ENCODE results near the gene FERMT1. TPM values are rescaled to one million over a fixed set of nuclear protein-coding genes. Genes with fewer than 3 reads are reported as not detected.

Gene FERMT1
- total and polyA plus RNA-seq, 2 of the 13 experiments (the other 11 are each of a cell fraction or from before 2014, with no cell fraction given): 15.8 to 29.5 TPM

DNA sequence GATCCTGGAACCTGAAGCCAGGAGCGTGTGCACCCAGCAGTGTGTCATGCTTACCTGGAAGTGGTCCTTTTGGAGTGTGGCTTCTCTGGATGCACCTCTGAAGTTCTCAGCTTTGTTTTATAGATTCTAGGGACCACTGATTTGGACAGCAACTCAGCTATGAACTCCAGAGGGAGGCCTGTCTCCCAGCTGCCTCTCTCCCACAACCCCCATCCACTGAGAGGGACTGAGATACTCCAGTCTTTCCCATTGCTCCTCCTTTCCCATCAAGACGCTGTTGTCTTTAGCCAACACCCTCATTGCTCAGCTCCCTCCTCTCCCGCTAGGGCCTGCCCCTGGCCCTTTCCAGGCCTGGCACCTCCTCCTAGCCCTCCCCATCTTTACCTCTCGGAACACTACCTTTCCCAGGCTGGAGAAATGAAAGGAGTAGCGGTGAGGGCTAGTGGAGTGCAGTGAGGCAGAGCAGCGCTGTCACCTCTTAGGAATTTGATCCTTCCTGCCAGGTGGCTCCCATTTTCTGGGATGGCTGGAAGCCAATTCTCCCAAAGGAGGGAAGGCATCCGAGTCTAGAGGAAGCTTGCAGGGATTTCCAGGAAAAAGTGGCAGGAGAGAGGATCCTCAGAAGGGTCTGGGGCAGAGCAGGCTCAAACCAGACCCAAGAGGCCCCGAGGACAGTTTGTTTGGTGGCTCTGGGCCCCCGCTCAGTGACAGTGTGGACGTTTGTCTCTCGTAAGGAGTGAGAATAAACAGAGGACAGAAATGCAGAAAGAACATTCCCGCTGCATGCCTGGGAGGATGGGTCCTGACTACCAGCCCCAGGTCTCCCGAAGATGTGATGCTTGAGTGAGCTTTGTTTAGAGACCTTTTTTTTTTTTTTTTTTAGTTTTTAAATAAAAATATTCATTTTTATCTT, 68.8 kb downstream of the FERMT1 start, which contains the start of gene LRRN4 (continued):
- TF ChIP-seq ZNF484 (CRISPR knock-in tag; IDR thresholded peaks at IDR 0.05; ENCODE audit: borderline replicate concordance, low read depth) (no peak), RORA (CRISPR knock-in tag; IDR thresholded peaks at IDR 0.05) (no peak), ZNF329 (CRISPR knock-in tag; IDR thresholded peaks at IDR 0.05; ENCODE audit: low read depth) (no peak), FOXC1 (CRISPR knock-in tag; IDR thresholded peaks at IDR 0.05; ENCODE audit: borderline replicate concordance) (no peak), ETV5 (CRISPR knock-in tag; IDR thresholded peaks at IDR 0.05; ENCODE audit: borderline replicate concordance) (peak; percentile 43), ZNF678 (CRISPR knock-in tag; IDR thresholded peaks at IDR 0.05) (no peak), ZNF616 (CRISPR knock-in tag; IDR thresholded peaks at IDR 0.05; ENCODE audit: low read depth) (no peak), ZBTB7A (CRISPR knock-in tag; IDR thresholded peaks at IDR 0.05) (no peak), SMARCC2 (IDR thresholded peaks at IDR 0.05) (no peak), RARA (CRISPR knock-in tag; IDR thresholded peaks at IDR 0.05) (no peak), ATM (IDR thresholded peaks at IDR 0.05; ENCODE audit: borderline replicate concordance) (no peak), CHD4 (IDR thresholded peaks at IDR 0.05; ENCODE audit: borderline replicate concordance, low read length) (no peak), ZNF572 (CRISPR knock-in tag; IDR thresholded peaks at IDR 0.05) (0 out of 2 replicates have a peak, but pooled peaks have one; percentile 30), HOXA9 (CRISPR knock-in tag; IDR thresholded peaks at IDR 0.05; ENCODE audit: borderline replicate concordance) (no peak), REXO4 (CRISPR knock-in tag; IDR thresholded peaks at IDR 0.05; ENCODE audit: borderline replicate concordance) (no peak)
- TF ChIP-seq, protein P1, sequence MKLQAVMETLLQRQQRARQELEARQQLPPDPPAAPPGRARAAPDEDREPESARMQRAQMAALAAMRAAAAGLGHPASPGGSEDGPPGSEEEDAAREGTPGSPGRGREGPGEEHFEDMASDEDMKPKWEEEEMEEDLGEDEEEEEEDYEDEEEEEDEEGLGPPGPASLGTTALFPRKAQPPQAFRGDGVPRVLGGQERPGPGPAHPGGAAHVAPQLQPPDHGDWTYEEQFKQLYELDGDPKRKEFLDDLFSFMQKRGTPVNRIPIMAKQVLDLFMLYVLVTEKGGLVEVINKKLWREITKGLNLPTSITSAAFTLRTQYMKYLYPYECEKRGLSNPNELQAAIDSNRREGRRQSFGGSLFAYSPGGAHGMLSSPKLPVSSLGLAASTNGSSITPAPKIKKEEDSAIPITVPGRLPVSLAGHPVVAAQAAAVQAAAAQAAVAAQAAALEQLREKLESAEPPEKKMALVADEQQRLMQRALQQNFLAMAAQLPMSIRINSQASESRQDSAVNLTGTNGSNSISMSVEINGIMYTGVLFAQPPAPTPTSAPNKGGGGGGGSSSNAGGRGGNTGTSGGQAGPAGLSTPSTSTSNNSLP (IDR thresholded peaks at IDR 0.05; ENCODE audit: low read depth, low read length): no peak
- TF ChIP-seq, protein P2, sequence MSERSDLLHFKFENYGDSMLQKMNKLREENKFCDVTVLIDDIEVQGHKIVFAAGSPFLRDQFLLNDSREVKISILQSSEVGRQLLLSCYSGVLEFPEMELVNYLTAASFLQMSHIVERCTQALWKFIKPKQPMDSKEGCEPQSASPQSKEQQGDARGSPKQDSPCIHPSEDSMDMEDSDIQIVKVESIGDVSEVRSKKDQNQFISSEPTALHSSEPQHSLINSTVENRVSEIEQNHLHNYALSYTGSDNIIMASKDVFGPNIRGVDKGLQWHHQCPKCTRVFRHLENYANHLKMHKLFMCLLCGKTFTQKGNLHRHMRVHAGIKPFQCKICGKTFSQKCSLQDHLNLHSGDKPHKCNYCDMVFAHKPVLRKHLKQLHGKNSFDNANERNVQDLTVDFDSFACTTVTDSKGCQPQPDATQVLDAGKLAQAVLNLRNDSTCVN (CRISPR knock-in tag; IDR thresholded peaks at IDR 0.05; ENCODE audit: borderline replicate concordance): no peak
- TF ChIP-seq, protein P3, sequence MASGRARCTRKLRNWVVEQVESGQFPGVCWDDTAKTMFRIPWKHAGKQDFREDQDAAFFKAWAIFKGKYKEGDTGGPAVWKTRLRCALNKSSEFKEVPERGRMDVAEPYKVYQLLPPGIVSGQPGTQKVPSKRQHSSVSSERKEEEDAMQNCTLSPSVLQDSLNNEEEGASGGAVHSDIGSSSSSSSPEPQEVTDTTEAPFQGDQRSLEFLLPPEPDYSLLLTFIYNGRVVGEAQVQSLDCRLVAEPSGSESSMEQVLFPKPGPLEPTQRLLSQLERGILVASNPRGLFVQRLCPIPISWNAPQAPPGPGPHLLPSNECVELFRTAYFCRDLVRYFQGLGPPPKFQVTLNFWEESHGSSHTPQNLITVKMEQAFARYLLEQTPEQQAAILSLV (CRISPR knock-in tag; IDR thresholded peaks at IDR 0.05; ENCODE audit: borderline replicate concordance): peak; percentile 42; the same call in 1 of the 2 replicates
- TF ChIP-seq, protein P4, sequence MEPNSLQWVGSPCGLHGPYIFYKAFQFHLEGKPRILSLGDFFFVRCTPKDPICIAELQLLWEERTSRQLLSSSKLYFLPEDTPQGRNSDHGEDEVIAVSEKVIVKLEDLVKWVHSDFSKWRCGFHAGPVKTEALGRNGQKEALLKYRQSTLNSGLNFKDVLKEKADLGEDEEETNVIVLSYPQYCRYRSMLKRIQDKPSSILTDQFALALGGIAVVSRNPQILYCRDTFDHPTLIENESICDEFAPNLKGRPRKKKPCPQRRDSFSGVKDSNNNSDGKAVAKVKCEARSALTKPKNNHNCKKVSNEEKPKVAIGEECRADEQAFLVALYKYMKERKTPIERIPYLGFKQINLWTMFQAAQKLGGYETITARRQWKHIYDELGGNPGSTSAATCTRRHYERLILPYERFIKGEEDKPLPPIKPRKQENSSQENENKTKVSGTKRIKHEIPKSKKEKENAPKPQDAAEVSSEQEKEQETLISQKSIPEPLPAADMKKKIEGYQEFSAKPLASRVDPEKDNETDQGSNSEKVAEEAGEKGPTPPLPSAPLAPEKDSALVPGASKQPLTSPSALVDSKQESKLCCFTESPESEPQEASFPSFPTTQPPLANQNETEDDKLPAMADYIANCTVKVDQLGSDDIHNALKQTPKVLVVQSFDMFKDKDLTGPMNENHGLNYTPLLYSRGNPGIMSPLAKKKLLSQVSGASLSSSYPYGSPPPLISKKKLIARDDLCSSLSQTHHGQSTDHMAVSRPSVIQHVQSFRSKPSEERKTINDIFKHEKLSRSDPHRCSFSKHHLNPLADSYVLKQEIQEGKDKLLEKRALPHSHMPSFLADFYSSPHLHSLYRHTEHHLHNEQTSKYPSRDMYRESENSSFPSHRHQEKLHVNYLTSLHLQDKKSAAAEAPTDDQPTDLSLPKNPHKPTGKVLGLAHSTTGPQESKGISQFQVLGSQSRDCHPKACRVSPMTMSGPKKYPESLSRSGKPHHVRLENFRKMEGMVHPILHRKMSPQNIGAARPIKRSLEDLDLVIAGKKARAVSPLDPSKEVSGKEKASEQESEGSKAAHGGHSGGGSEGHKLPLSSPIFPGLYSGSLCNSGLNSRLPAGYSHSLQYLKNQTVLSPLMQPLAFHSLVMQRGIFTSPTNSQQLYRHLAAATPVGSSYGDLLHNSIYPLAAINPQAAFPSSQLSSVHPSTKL (CRISPR knock-in tag; IDR thresholded peaks at IDR 0.05): no peak
